Memory B cell (primary cell): ENCODE measurements around the gene GFRA1.

Experiments used
- ATAC-seq: fragments of 150-1000 bp; cut with Tn5 transposase; 2 replicates; pipeline ENCODE4 v1.10.0; 2021; ENCODE audit warnings: low read depth, mild to moderate bottlenecking, moderate library complexity
- DNase-seq, 2 donors: peaks; one replicate each; pipeline ENCODE4 v3.0.0; 2022; ENCODE audit warnings: low spot score in 2 of 2
- H3K27ac Mint-ChIP-seq: one replicate; pipeline ENCODE4 v1.8.0; 2022; ENCODE audit warnings: mild to moderate bottlenecking, moderate library complexity, mixed read lengths
- H3K27me3 Mint-ChIP-seq: one replicate; pipeline ENCODE4 v1.8.0; 2022; ENCODE audit warnings: mixed read lengths
- H3K36me3 Mint-ChIP-seq: one replicate; pipeline ENCODE4 v1.8.0; 2022; ENCODE audit warnings: mild to moderate bottlenecking, mixed read lengths
- H3K4me1 Mint-ChIP-seq: one replicate; pipeline ENCODE4 v1.8.0; 2022; ENCODE audit warnings: mixed read lengths
- H3K4me3 Mint-ChIP-seq: one replicate; pipeline ENCODE4 v1.8.0; 2022; ENCODE audit warnings: mild to moderate bottlenecking, moderate library complexity, mixed read lengths
- H3K9me3 Mint-ChIP-seq: one replicate; pipeline ENCODE4 v1.8.0; 2022; ENCODE audit warnings: mixed read lengths

Gene GFRA1

GRCh38 chr10:116159197-116159596 is 113.8 kb downstream of the GFRA1 start:
- no peaks in the 10 kb centered on the region for H3K4me1 Mint-ChIP-seq
- no peak for ATAC-seq

GRCh38 chr10:116158036-116158435 is 115.0 kb downstream of the GFRA1 start:
- Mint-ChIP-seq H3K36me3 (no peaks in the 10 kb centered on the region), H3K4me1 (no peaks in the 10 kb centered on the region), H3K27ac (no peak overlapping the region), H3K9me3 (no peaks in the 10 kb centered on the region), H3K27me3 (no peaks in the 10 kb centered on the region), H3K4me3 (no peak overlapping the region)
- DNase-seq: no peak
- ATAC-seq: no peak

More at GRCh38 chr10:116159197-116159596, 113.8 kb downstream of the GFRA1 start:
- no peaks in the 10 kb centered on the region for H3K36me3 Mint-ChIP-seq
- H3K27me3 Mint-ChIP-seq: no peaks in the 10 kb centered on the region
- DNase-seq: no peak
- no peak overlapping the region for H3K27ac Mint-ChIP-seq
- H3K4me3 Mint-ChIP-seq: no peak overlapping the region
- H3K9me3 Mint-ChIP-seq: no peaks in the 10 kb centered on the region

GRCh38 chr10:116157485-116157884 is 115.5 kb downstream of the GFRA1 start:
- no peaks in the 10 kb centered on the region for H3K36me3 Mint-ChIP-seq
- DNase-seq (no peak), ATAC-seq (no peak)
- no peaks in the 10 kb centered on the region for H3K27me3 Mint-ChIP-seq
- no peaks in the 10 kb centered on the region for H3K4me1 Mint-ChIP-seq
- H3K4me3 Mint-ChIP-seq: no peak overlapping the region
- no peak overlapping the region for H3K27ac Mint-ChIP-seq
- H3K9me3 Mint-ChIP-seq: no peaks in the 10 kb centered on the region

GRCh38 chr10:116156819-116157218 is 116.2 kb downstream of the GFRA1 start:
- DNase-seq: no peak
- no peaks in the 10 kb centered on the region for H3K9me3 Mint-ChIP-seq
- no peaks in the 10 kb centered on the region for H3K4me1 Mint-ChIP-seq
- peaks cover 1% of the 10 kb centered on the region for H3K27me3 Mint-ChIP-seq
- no peaks in the 10 kb centered on the region for H3K36me3 Mint-ChIP-seq
- no peak overlapping the region for H3K4me3 Mint-ChIP-seq
- H3K27ac Mint-ChIP-seq: no peak overlapping the region
- no peak for ATAC-seq

- no peak for DNase-seq
- H3K27me3 Mint-ChIP-seq: peaks cover 2% of the 10 kb centered on the region
- H3K4me3 Mint-ChIP-seq: no peak overlapping the region
- no peak overlapping the region for H3K27ac Mint-ChIP-seq
- no peaks in the 10 kb centered on the region for H3K36me3 Mint-ChIP-seq
- ATAC-seq: no peak
- H3K4me1 Mint-ChIP-seq: no peaks in the 10 kb centered on the region
- no peaks in the 10 kb centered on the region for H3K9me3 Mint-ChIP-seq
Measured at GRCh38 chr10:116155191-116155590, 117.8 kb downstream of the GFRA1 start.

- Mint-ChIP-seq H3K27me3 (peaks cover 2% of the 10 kb centered on the region), H3K27ac (no peak overlapping the region), H3K4me1 (no peaks in the 10 kb centered on the region), H3K9me3 (no peaks in the 10 kb centered on the region), H3K36me3 (no peaks in the 10 kb centered on the region), H3K4me3 (no peak overlapping the region)
- DNase-seq (no peak), ATAC-seq (no peak)
Measured at GRCh38 chr10:116154651-116155050, 118.4 kb downstream of the GFRA1 start.

GRCh38 chr10:116151076-116151475 is 121.9 kb downstream of the GFRA1 start:
- H3K9me3 Mint-ChIP-seq: no peaks in the 10 kb centered on the region
- no peak overlapping the region for H3K4me3 Mint-ChIP-seq
- ATAC-seq (no peak), DNase-seq (no peak)
- no peaks in the 10 kb centered on the region for H3K4me1 Mint-ChIP-seq
- H3K27ac Mint-ChIP-seq: no peak overlapping the region
- no peaks in the 10 kb centered on the region for H3K36me3 Mint-ChIP-seq
- H3K27me3 Mint-ChIP-seq: peaks cover 2% of the 10 kb centered on the region

- DNase-seq (no peak), ATAC-seq (no peak)
- H3K4me3 Mint-ChIP-seq: no peak overlapping the region
- H3K27me3 Mint-ChIP-seq: peaks cover 2% of the 10 kb centered on the region
- no peaks in the 10 kb centered on the region for H3K4me1 Mint-ChIP-seq
- H3K36me3 Mint-ChIP-seq: no peaks in the 10 kb centered on the region
- H3K27ac Mint-ChIP-seq: no peak overlapping the region
- no peaks in the 10 kb centered on the region for H3K9me3 Mint-ChIP-seq
Measured at GRCh38 chr10:116150606-116151005, 122.4 kb downstream of the GFRA1 start.

GRCh38 chr10:116147147-116147905 is 125.7 kb downstream of the GFRA1 start:
- DNase-seq (no peak), ATAC-seq (no peak)
- no peak overlapping the region for H3K4me3 Mint-ChIP-seq
- no peaks in the 10 kb centered on the region for H3K9me3 Mint-ChIP-seq
- no peaks in the 10 kb centered on the region for H3K36me3 Mint-ChIP-seq
- H3K27ac Mint-ChIP-seq: no peak overlapping the region
- no peaks in the 10 kb centered on the region for H3K4me1 Mint-ChIP-seq
- H3K27me3 Mint-ChIP-seq: peaks cover 2% of the 10 kb centered on the region

GRCh38 chr10:116146372-116147140 is 126.5 kb downstream of the GFRA1 start:
- no peak for ATAC-seq
- Mint-ChIP-seq H3K36me3 (no peaks in the 10 kb centered on the region), H3K4me1 (no peaks in the 10 kb centered on the region), H3K4me3 (no peak overlapping the region), H3K27ac (no peak overlapping the region), H3K9me3 (no peaks in the 10 kb centered on the region), H3K27me3 (no peaks in the 10 kb centered on the region)
- DNase-seq: no peak

GRCh38 chr10:116143673-116144222 is 129.3 kb downstream of the GFRA1 start:
- no peak overlapping the region for H3K4me3 Mint-ChIP-seq
- peaks cover 2% of the 10 kb centered on the region for H3K27me3 Mint-ChIP-seq
- no peaks in the 10 kb centered on the region for H3K36me3 Mint-ChIP-seq
- no peak overlapping the region for H3K27ac Mint-ChIP-seq
- no peaks in the 10 kb centered on the region for H3K4me1 Mint-ChIP-seq
- ATAC-seq (no peak), DNase-seq (no peak)
- no peaks in the 10 kb centered on the region for H3K9me3 Mint-ChIP-seq

GRCh38 chr10:116141855-116142254 is 131.2 kb downstream of the GFRA1 start:
- no peaks in the 10 kb centered on the region for H3K9me3 Mint-ChIP-seq
- ATAC-seq: no peak
- no peak overlapping the region for H3K4me3 Mint-ChIP-seq
- DNase-seq: no peak
- H3K36me3 Mint-ChIP-seq: no peaks in the 10 kb centered on the region
- H3K27ac Mint-ChIP-seq: no peak overlapping the region
- no peaks in the 10 kb centered on the region for H3K4me1 Mint-ChIP-seq
- H3K27me3 Mint-ChIP-seq: peaks cover 2% of the 10 kb centered on the region

- Mint-ChIP-seq H3K27me3 (peaks cover 2% of the 10 kb centered on the region), H3K4me1 (no peaks in the 10 kb centered on the region), H3K9me3 (no peaks in the 10 kb centered on the region), H3K4me3 (no peak overlapping the region), H3K27ac (no peak overlapping the region), H3K36me3 (no peaks in the 10 kb centered on the region)
- no peak for DNase-seq
- no peak for ATAC-seq
Measured at GRCh38 chr10:116141246-116141645, 131.8 kb downstream of the GFRA1 start.

- no peaks in the 10 kb centered on the region for H3K4me1 Mint-ChIP-seq
- ATAC-seq (no peak), DNase-seq (no peak)
- no peak overlapping the region for H3K4me3 Mint-ChIP-seq
- no peak overlapping the region for H3K27ac Mint-ChIP-seq
- no peaks in the 10 kb centered on the region for H3K9me3 Mint-ChIP-seq
- peaks cover 2% of the 10 kb centered on the region for H3K27me3 Mint-ChIP-seq
- H3K36me3 Mint-ChIP-seq: no peaks in the 10 kb centered on the region
Measured at GRCh38 chr10:116139886-116140285, 133.1 kb downstream of the GFRA1 start.
